WI38 (cell line): ENCODE results near the gene INTS14.
"Not testable (repeated sequence)": the region's sequence is repeated elsewhere in the genome, so short reads cannot be mapped to it uniquely, and the experiment has no call there.

Experiments used
- H3K4me3 ChIP-seq: 2 replicates; pipeline ENCODE4 v1.5.1; 2011; ENCODE audit warnings: low read depth, mild to moderate bottlenecking, control low read depth, low read length
- TF ChIP-seq, protein P1 (sequence below): IDR thresholded peaks from 2 replicates; pipeline ENCODE4 v1.5.1; 2012; ENCODE audit warnings: low read depth, mild to moderate bottlenecking, control low read depth, low read length

Gene INTS14

DNA sequence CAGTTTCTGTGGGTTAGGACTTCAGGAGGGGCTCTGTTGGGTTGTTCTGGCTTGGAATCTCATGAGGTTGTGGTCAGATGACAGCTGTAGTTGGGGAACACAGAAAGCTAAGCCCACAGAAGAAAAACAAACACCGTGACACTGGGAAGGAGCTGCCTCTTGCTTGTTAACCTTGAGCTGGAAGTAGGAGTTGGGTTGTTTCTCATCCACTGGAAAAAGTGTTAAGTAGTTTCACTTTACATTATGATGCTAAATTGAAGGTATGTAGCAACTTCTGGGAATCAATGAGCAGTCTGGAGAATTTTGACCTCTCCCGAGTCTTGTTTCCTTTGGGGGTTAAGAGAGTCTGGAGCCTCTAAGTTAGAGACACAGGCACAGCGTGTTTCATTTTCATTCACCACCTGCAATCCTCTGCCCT lies 60.2 kb downstream of the INTS14 start:
- TF ChIP-seq, protein P1, sequence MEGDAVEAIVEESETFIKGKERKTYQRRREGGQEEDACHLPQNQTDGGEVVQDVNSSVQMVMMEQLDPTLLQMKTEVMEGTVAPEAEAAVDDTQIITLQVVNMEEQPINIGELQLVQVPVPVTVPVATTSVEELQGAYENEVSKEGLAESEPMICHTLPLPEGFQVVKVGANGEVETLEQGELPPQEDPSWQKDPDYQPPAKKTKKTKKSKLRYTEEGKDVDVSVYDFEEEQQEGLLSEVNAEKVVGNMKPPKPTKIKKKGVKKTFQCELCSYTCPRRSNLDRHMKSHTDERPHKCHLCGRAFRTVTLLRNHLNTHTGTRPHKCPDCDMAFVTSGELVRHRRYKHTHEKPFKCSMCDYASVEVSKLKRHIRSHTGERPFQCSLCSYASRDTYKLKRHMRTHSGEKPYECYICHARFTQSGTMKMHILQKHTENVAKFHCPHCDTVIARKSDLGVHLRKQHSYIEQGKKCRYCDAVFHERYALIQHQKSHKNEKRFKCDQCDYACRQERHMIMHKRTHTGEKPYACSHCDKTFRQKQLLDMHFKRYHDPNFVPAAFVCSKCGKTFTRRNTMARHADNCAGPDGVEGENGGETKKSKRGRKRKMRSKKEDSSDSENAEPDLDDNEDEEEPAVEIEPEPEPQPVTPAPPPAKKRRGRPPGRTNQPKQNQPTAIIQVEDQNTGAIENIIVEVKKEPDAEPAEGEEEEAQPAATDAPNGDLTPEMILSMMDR, result no peak
- no peak overlapping the region for H3K4me3 ChIP-seq

DNA sequence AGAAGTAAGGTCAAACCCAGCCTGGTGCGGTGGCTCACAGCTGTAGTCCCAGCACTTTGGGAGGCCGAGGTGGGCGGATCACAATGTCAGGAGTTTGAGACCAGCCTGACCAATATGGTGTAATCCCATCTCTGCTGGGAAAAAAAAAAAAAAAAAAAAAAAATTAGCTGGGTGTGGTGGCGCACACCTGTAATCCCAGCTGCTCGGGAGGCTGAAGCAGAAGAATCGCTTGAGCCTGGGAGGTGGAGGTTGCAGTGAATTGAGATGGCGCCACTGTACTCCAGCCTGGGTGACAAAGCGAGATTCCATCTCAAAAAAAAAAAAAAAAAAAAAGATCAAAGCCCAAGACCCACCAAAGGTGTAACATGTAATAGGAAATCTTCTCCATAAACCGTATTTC lies 61.6 kb downstream of the INTS14 start:
- not testable (repeated sequence) for H3K4me3 ChIP-seq

DNA sequence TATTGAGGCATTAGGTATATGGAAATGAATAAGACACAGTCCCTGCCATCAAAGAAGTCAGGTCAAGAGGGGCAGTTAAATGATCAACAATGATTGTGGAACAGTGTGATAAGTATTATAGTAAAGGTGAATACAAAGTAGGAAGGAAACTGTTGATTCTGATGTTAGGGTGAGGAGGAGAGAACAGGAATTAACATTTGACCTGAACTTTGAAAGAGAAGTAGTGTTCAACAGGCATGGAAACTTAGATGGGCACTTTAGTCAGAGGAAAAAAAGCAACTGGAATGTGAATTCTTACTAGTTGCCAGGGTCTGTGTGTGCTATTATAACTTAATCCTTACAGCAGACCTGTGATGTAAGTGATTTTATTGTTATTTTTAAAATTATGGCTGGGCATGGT lies 63.1 kb downstream of the INTS14 start:
- H3K4me3 ChIP-seq, result no peak overlapping the region
- TF ChIP-seq, protein P1, result no peak

DNA sequence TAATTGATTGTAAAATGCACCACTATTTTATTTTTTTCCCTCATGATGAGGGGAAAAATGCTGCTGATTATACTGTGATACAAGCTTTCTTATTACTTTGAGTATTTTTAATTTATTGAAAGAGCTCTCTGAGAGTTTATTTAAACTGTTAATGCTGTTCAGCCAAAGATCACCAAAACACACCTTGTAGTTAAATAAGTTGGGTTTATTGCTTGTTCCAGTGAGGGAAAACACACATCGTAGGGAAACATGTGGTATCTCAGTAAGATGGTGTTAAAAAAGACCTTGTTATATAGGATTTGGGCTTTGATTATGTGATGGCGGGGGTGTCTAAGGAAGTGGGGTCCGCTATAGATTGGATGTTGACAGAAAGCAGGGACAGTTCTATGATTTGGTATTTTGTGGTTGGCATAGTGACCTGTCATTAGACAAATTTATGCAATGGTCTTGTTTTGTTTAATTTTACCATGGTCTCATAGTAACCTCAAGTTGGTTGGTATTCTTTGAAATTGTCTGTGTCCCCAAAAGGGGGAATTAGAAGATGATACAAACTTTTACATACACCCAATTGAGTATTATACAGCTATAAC lies 69.6 kb downstream of the INTS14 start:
- H3K4me3 ChIP-seq, result no peak overlapping the region
- TF ChIP-seq, protein P1, result no peak

DNA sequence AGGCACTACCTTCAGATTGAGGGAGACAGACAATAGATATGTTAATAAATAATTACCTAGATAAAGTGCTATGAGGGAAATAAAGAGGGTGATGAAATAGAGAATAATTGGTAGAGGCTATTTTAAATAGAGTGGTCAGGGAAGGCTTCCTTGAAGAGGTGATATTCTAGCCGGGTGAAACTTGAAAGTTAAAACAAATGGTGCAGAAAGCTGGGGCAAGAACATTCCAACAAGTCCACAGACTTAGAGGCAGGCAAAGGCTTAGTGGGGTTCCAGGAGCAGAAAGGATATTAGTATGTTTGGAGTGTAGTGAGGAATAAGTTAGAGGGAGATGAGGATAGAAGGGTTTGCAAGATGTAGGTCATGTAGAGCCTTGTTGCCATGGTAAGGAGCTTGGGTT lies 70.6 kb downstream of the INTS14 start:
- TF ChIP-seq, protein P1, result no peak
- H3K4me3 ChIP-seq, result no peak overlapping the region

DNA sequence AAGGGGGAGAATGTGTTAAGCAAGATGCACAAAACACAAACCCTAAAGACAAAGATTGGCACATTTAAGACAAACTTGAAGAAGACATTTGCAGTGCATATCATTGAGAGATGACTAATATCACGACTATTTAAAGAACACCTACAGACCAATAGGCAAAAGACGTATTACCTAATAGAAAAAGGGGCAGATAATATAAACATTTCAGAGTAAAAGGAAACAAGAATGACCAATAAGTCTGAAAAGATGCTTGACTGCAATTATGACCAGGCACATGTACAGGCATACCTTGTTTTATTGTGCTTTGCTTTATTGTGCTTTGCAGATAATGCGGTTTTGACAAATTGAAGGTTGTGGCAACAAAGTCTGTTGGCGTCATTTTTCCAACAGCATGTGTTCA lies 75.7 kb downstream of the INTS14 start:
- TF ChIP-seq, protein P1, result no peak
- no peak overlapping the region for H3K4me3 ChIP-seq

DNA sequence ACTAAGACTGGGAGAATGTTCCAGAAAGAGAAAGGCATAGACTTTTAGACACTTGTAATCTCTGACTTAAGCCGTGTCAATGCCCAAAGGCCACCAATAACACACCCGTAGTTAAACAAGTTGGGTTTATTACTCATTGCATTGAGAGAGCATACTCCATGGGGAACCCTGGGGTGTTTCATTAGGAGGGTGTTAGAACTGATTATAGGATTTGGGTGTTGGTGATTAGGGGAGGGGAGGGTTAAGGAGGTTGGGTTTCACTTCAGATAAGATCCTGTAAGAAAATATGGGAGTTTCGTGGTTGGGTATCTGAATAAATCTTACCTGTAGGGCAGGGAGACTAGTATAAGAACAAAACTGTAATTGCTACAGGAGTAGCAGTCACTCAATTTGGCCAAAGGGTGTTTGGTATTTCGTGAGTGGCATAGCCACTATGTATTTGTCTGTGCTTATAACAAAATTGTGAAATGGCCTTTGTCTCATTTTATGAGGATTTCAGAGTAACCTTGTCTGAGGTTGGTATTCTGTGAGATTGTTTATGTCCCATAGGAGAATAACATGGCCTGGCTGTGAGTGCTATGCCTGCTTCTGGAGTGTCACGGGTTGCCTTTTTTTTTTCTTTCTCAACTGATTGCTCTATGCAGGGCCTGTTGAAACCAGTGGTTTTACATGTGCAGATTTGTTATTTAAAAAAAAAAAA lies 77.7 kb downstream of the INTS14 start:
- TF ChIP-seq, protein P1, result no peak
- no peak overlapping the region for H3K4me3 ChIP-seq

DNA sequence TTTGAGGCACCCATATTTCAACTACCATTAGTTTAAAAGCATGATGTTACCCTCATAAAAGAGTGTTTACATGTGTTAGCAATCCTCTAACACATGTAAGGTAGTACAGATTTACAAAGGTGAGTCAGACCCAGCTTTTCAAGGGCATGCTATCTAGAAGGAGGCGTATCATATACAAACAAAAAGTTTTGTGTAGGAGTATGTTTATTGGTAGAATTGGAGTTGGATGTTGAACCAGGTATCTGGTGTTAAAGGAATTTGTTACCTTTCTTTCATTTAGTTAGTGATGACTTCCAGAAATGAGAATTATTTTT lies 78.2 kb downstream of the INTS14 start:
- no peak overlapping the region for H3K4me3 ChIP-seq
- TF ChIP-seq, protein P1, result no peak
